GM19397 (cell line): ENCODE data around the gene HLX.

ENCODE experiments used
- ATAC-seq: cut with Tn5 transposase; IDR thresholded peaks from one replicate; pipeline ENCODE4 v1.9.1; 2021; ENCODE audit warnings: mild to moderate bottlenecking, moderate library complexity; ENCODE audit not compliant: unreplicated experiment

HLX gene

GRCh38 chr1:220879076-220879508 lies at the start of gene HLX:
TSS of gene HLX (plus strand) at chr1:220879443. CDS start at chr1:220879858, 415 bp downstream.
- ATAC-seq = peak; percentile 43

- no peak for ATAC-seq
Measured at GRCh38 chr1:220833436-220833835, 45.8 kb upstream of the HLX start.

DNA sequence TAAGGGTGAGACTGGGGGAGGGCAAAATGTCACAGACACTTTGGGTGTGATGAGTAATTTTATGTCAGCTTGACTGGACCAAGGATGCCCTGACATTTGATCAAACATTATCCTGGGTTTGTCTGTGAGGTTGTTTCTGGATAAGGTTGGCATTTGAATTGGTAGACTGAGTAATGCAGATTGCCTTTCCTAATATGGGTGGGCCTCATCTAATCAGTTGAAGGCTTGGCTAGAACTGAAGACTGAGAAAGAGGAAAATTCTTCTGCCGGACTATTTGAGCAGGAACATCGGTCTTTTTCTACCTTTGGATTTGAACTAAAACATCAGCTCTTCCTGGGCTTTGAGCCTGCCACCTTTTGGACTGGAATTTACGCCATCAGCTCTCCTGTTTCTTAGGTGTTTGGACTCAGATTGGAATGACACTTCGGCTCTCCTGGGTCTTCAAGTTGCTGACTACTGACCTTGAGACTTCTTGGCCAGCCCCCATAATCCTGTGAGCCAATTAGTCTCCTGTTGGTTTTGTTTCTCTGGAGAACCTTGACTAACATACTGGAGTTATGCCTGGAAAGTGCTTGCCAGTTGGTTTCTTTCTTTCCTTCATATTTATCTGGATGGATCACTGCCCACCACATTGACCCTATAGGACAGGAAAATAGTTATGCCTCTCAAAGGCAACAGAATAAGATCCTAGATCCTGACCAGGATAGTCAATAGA lies 44.9 kb upstream of the HLX start:
- no peak for ATAC-seq

DNA sequence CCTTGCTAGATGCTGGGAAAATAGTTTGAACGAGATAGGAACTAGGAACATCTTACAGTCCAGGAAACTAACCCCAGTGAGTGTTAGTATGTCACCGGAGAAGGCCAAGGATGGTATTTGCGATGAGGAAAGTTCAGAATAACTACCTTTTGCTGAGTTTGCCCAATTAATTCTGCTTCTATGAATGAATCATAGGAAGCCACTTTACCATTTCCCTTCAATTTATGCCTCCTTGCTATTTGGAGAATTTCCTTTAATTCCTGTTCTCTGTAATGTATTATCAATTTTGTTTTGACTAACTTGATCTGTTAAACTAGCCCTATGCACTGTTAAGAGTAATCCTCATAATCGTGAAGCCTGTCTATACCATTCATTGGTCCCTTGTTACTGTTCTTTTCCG lies 40.7 kb upstream of the HLX start:
- ATAC-seq = no peak

- no peak for ATAC-seq
Measured at GRCh38 chr1:220839474-220839873, 39.8 kb upstream of the HLX start.

DNA sequence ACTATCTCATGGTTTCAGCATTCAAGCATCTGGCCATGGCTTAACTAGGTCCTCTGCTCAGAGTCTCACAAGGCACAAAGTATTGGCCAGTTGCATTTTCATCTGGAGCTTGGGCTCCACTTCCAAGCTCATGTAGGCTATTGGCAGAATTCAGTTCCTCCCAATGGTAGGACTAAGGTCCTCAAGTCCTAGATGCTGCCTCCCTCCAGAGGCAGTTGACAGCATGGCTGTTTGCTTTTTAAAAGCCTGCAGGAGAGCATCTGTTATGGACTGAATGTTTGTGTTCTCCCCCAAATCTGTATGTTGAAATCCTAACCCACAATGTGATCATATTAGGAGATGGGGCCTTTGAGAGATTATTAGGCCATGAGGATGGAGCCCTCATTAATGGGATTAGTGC lies 38.0 kb upstream of the HLX start:
- no peak for ATAC-seq

DNA sequence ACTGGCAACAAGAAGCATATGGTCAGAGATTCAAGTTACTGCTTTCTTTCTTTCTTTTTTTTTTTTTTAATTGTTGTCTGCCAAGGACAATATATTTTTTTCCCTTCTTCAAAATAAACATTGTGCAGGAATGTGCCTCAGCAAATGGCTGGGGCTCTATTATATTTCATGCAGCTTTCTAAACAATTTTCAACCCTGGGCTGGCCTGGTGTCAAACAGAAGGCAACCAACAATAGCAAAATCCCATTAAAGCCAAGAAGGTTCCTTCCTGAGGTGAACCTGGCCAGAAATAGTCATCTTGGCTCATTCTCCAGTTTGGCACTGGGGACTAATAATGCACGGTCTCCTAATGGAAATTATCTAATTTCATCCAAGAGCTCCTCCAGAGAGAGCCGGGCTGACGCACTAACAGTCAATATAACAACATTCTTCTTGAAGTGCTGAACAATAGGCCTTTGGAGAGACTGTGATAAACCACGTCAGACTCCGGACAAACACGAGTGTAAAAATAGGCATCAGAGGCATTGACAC lies 35.7 kb upstream of the HLX start:
- ATAC-seq = no peak

- ATAC-seq = no peak
Measured at GRCh38 chr1:220852408-220852807, 26.8 kb upstream of the HLX start.

DNA sequence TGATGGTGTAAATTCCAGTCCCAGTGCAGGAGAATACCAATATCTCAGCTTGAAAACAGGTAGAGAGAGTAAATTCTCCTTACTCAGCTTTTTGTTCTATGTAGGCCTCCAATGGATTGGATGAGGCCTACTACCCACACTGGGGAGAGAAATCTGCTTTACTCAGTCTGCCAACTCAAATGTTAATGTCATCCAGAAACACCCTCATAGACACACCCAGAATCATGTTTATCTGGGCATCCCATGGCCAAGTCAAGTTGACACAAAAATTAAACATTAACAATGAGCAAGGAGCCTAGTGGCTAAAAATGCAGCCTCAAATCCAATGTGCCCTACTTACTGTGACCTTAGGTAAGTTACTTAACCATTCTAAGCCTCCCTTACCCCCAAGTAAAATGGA lies 6.9 kb upstream of the HLX start:
- no peak for ATAC-seq

DNA sequence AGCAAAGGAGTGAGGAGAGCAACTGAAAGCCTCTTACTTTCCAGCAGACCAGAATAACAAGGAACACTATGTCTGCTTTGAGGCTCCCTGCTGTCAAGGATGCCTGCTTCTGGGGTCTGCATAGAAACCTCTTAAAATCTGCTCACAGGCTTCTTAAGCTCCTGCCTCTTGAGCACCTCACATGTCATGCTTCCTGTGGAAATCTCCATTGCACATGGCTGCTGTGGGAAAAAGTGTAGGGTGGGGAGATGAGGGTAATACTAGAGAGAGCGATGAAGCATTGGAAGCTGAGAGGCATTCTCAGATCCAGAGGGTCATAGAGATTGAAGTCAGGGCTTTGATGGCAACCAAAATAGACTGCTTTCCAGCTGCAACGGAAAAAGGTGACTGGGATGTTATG lies 6.2 kb upstream of the HLX start:
- ATAC-seq = no peak

DNA sequence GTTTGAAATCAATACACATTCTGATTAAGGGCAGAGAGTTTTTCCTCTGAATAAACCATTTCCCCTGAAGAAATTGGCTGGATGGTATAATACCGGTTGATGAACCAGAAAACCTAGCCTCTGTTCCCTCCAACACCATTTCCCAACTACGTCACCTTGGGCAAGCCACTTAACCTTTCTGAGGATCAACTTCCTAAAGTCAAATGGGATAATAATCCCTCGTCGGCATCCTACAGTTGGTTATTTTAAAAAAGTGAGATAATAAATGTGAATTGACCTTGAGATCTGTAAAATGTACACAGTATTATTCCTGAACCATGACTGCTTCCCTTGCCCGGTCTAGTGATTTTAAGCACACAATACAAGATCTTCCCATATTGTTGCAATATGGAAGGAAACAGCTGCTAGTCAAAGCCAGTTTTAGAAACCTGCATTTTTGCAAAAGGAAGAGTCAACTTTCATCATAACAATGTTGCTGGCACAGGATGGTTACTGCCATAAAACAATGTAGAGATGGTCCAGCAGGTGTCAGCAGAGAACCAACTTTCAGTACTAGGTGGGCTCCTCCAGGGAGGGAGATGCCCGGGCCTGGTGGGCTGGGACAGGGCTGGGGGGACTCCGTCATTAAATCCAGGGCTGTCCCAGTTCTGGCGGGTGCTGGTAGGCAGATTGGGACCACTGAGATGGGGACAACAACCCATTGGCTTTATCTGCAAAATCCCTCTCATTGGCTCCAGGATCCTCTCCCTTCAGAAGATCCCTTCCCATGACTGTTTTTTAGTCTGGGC lies 5.2 kb upstream of the HLX start:
- ATAC-seq = peak; percentile 42

GRCh38 chr1:220875260-220875659 lies 4.0 kb upstream of the HLX start:
- no peak for ATAC-seq

DNA sequence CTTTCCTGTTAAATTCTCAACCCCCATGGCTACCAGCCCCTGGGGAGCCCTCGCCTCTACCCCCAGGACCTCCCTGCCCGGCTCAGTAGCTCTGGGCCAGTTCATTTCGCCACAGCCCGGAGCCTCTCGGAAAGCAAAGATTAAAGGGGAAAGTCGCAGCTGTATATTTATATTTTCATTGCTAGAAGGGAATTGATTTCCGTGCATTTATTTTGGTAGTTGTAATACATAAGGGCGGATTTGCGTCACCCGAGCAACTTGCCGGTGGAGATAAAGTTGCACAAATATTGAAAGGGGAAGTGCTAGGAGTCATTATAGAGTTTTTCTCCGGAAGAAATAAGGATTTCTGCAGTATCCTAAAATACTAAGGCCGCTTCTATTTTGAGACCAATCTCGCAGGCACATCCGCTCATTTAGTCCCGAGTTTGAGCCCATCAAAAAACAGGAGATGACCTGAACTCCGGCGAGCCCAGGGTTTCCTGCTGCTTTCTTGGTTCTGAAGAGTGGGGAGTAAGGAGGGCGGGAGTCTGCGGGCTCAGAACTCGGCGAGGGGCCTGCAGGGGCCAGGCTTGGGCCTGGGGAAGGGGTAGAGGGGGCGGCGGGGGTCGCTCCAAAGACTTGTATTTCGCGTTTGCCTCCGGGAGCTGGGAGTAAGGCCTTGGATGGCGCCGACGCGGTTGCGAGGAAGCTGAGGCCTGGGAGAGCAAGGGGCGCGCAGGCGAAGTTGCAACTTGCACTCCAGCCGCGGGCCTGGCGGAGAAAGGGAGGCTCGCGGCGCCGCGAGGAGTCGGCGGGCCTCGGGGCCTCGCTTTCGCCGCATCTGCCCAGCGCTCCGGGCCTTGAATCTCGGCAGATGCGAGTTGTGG lies 2.5 kb upstream of the HLX start:
- no peak for ATAC-seq

- ATAC-seq = no peak
Measured at GRCh38 chr1:220877377-220878095, 1.7 kb upstream of the HLX start.

DNA sequence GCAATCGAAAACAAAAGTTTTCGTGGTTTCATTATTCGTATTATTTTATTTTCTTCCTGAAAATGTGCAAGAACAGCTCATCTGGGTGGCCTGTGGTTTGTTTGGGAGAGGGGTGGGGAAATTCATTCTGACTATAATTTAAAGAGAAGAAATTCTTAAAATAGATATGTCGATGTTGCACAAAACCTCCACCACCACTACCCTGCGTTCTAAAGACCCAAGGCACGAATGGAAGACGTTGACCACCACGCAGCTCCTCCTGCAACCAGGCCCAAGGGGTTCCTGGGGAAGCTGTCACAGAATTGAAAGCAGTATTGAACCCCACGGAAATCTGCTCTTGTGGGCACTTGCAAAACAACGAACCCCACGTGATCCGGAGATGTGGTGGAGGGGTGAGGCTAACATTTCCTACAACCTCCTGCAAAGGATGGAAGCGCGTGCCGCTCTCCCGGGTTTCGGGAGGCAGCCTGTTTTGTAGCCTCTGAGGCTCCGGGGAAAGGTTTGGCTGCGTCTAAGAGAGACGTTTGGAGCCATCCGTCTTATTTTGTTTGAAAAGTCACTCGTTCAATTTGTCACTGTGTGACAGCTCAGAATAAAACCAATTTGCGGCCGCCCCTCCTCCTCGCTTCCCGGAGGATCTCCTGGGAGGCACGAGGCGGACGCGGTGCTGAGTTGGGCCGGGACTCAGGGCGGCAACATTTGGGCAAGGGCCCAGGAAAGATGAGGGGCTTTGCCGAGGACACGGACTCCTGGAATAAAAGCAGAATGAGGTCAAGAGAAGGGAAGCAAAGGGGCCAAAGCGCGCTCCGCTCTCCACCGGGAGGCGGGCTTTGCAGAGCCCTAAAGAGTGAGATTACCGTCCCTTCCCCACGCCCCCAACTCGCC lies 810 bp upstream of the HLX start:
- peak; percentile 5 for ATAC-seq

- ATAC-seq = peak; percentile 38
Measured at GRCh38 chr1:220879509-220880361, 492 bp downstream of the HLX start.

DNA sequence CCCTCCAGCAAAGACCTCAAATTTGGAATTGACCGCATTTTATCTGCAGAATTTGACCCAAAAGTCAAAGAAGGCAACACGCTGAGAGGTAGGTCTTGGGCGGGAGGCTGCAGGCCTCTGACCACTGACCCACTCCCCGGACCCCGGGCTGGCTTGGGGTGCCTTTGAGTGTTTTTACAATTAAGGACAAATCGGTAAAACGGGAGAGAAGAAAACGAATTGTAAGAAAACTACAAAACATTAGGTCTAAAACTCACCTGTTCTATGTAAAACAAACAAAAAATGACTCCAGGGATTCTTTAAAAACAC lies 1.1 kb downstream of the HLX start:
- ATAC-seq = no peak

- no peak for ATAC-seq
Measured at GRCh38 chr1:220880726-220881506, 1.7 kb downstream of the HLX start.
